Adrenal gland (tissue), 19 donors: ENCODE results near the gene CDK13. TPM values are rescaled to one million over a fixed set of nuclear protein-coding genes. Genes with fewer than 3 reads are reported as not detected.

Experiments used
- DNase-seq, 7 donors: peaks; one replicate each; pipeline ENCODE4 v3.0.0-alpha.2; 2019 to 2020
- H3K27ac ChIP-seq, 5 donors: fragments of 200-600 bp; sonication (generic) in 4 of 5; 1 replicate in 3 of 5; 2 replicates in 2 of 5; pipeline versions ENCODE4 v1.5.1 to v1.8.0; 2016 to 2020; ENCODE audit warnings: mild to moderate bottlenecking in 1 of 5
- H3K27me3 ChIP-seq: fragments of 200-600 bp; 2 replicates; pipeline ENCODE4 v1.8.0; 2021
- H3K36me3 ChIP-seq, 2 donors: fragments of 200-600 bp; replicated peaks in 1 of 2; 1 replicate in 1 of 2; 2 replicates in 1 of 2; pipeline versions ENCODE4 v1.5.1 to v1.8.0; 2018 to 2022
- H3K4me1 ChIP-seq, 2 donors: fragments of 200-600 bp; replicated peaks in 1 of 2; 1 replicate in 1 of 2; 2 replicates in 1 of 2; pipeline versions ENCODE4 v1.5.1 to v1.8.0; 2018 to 2021
- H3K4me3 ChIP-seq, 4 donors: fragments of 200-600 bp; sonication (generic) in 3 of 4; one replicate each; pipeline ENCODE4 v1.5.1; 2016 to 2018
- H3K9me3 ChIP-seq, 3 donors: fragments of 200-600 bp; sonication (generic) in 1 of 3; replicated peaks in 1 of 3; 1 replicate in 2 of 3; 2 replicates in 1 of 3; pipeline versions ENCODE4 v1.5.1 to v1.8.0; 2016 to 2021
- POLR2A ChIP-seq, 2 donors: fragments of 450-650 bp; IDR thresholded peaks; one replicate each; pipeline ENCODE4 v1.6.1; 2017; ENCODE audit warnings: antibody characterized with exemption in 2 of 2, mild to moderate bottlenecking in 2 of 2, moderate library complexity in 1 of 2
- WGBS, 4 donors: extraction: QIAGEN DNeasy Blood & Tissue Kit in 2 of 4; methylation state at CpG; one replicate each; pipeline versions ENCODE4 v1.1.5 to v1.1.7; 2013 to 2017; 5-methylcytosine and 5-hydroxymethylcytosine counted together
- intact Hi-C, 2 donors: fragments of 100-400 bp; cut with DNase I; formaldehyde crosslinking; loops; one replicate each; pipeline versions ENCODE4 v1.14.1 to v1.15.0; 2022 to 2023
- long read RNA-seq, 10 donors: library from polyadenylated mRNA in 3 of 10; unstranded in 2 of 10; stranded (forward) in 1 of 10; transcript quantifications; one replicate each; pipeline ENCODE4 v2.0.0 and lab custom pipeline, GENCODE V29; 2021 to 2026
- polyA plus RNA-seq, 3 donors: library from polyadenylated mRNA; stranded (reverse); fragments of 200-250 nt in 2 of 3; fragments of 350-450 nt in 1 of 3; fragmentation: Illumina TruSeq in 1 of 3; extraction: RNeasy Lipid Tissue Mini Kit (QIAGEN cat#74804) in 1 of 3; gene quantifications; one replicate each; pipeline ENCODE4 v1.2.3, GENCODE V29; 2013 to 2014
- total RNA-seq, 9 donors: library from RNA; depleted of rRNA in 4 of 9; stranded (reverse); fragments of >200 nt in 4 of 9; fragments of 120-200 nt in 1 of 9; fragmentation: NEBNext Ultra II Directional in 1 of 9; extraction: Animal tissue kit (Norgen Biotek cat#: 25700) in 1 of 9; gene quantifications; one replicate each; pipeline versions ENCODE4 v1.1.0 to v1.2.4, GENCODE V29; 2013 to 2023
- TF ChIP-seq, protein P1 (sequence below), 6 experiments: fragments of 450-650 bp in 4 of 6; fragments of 200-600 bp in 2 of 6; sonication (generic) in 1 of 6; IDR thresholded peaks; 1 replicate in 5 of 6; 2 replicates in 1 of 6; pipeline versions ENCODE4 v1.5.1 to v1.8.0; 2016 to 2021; ENCODE audit warnings: antibody characterized with exemption in 6 of 6, mild to moderate bottlenecking in 2 of 6, moderate library complexity in 1 of 6
- donor health status: healthy with polysubstance abuse.
- donor health status: Bipolar disorder and iron deficiency.
- donor health status: DM: yes; HTN: yes; CAD: no.
- donor health status: DM: no; HTN: no; CAD: no.
- donor health status: DM: no; HTN: no; CAD: no.
- donor health status: DM: yes; HTN: yes; CAD: no.

CDK13 gene
- 10 to 100 TPM; 33.8 to 77.7 (median 42.3) TPM for total RNA-seq
- 10 to 100 TPM; 21.2 to 47.7 (median 29.8) TPM for polyA plus RNA-seq
- long read RNA-seq, donor 1, partial matches to known transcripts = 0 of 3 reads
- long read RNA-seq, donor 1, other reads (novel, unspliced or antisense) = 0 of 3 reads
- long read RNA-seq, donor 2, full-length matches to known transcripts = 8 of 8 reads
- long read RNA-seq, donor 2, partial matches to known transcripts = 0 of 8 reads
- long read RNA-seq, donor 2, other reads (novel, unspliced or antisense) = 0 of 8 reads
- long read RNA-seq, donor 3 = 0 reads
- long read RNA-seq, donor 4, partial matches to known transcripts = 1 of 7 reads
- long read RNA-seq, donor 4, other reads (novel, unspliced or antisense) = 5 of 7 reads
- long read RNA-seq, donor 5, full-length matches to known transcripts = 28 of 43 reads
- long read RNA-seq, donor 5, partial matches to known transcripts = 15 of 43 reads
- long read RNA-seq, donor 5, other reads (novel, unspliced or antisense) = 0 of 43 reads
- long read RNA-seq, donor 6, partial matches to known transcripts = 6 of 12 reads
- long read RNA-seq, donor 6, other reads (novel, unspliced or antisense) = 4 of 12 reads
- long read RNA-seq, donor 7, partial matches to known transcripts = 0 of 2 reads
- long read RNA-seq, donor 7, other reads (novel, unspliced or antisense) = 0 of 2 reads
- long read RNA-seq, donor 8, full-length matches to known transcripts = 4 of 4 reads
- long read RNA-seq, donor 8, partial matches to known transcripts = 0 of 4 reads
- long read RNA-seq, donor 8, other reads (novel, unspliced or antisense) = 0 of 4 reads
- long read RNA-seq, donor 9, partial matches to known transcripts = 7 of 14 reads
- long read RNA-seq, donor 9, other reads (novel, unspliced or antisense) = 0 of 14 reads
- long read RNA-seq, donor 10, partial matches to known transcripts = 5 of 6 reads
- long read RNA-seq, donor 10, other reads (novel, unspliced or antisense) = 0 of 6 reads

- H3K36me3 ChIP-seq = no peaks in the 10 kb centered on the region
- peak; percentile 72 to 87 (median 78) for DNase-seq
- intact Hi-C loops = loop anchor here in 1 of 2 donors (5.0 to 10.0 kb wide), 2 partner anchors 65 to 102 kb away; no protein-coding TSS in a partner anchor
- TF ChIP-seq, protein P1, sequence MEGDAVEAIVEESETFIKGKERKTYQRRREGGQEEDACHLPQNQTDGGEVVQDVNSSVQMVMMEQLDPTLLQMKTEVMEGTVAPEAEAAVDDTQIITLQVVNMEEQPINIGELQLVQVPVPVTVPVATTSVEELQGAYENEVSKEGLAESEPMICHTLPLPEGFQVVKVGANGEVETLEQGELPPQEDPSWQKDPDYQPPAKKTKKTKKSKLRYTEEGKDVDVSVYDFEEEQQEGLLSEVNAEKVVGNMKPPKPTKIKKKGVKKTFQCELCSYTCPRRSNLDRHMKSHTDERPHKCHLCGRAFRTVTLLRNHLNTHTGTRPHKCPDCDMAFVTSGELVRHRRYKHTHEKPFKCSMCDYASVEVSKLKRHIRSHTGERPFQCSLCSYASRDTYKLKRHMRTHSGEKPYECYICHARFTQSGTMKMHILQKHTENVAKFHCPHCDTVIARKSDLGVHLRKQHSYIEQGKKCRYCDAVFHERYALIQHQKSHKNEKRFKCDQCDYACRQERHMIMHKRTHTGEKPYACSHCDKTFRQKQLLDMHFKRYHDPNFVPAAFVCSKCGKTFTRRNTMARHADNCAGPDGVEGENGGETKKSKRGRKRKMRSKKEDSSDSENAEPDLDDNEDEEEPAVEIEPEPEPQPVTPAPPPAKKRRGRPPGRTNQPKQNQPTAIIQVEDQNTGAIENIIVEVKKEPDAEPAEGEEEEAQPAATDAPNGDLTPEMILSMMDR (IDR thresholded peaks at IDR 0.05) = peak in 2 of 6 experiments; percentile 14 to 31
- TF ChIP-seq POLR2A (IDR thresholded peaks at IDR 0.05) = no peak
- peak within 1 kb of the TSS; percentile 98 to 100 (median 99) for H3K27ac ChIP-seq
- H3K27me3 ChIP-seq = no peaks in the 10 kb centered on the region
- peak within 1 kb of the TSS; percentile 85 to 95 (median 90) for H3K4me3 ChIP-seq
- peaks cover 16 to 35% of the 10 kb centered on the region in 2 donors for H3K4me1 ChIP-seq
- H3K9me3 ChIP-seq = no peaks in the 10 kb centered on the region
- 0 to 1% (median 0%) methylated on average over 22 to 59 of the region's 59 CpGs; no CpG with 5 or more reads in 1 of the 4 donors for WGBS, 4 donors
Measured at GRCh38 chr7:39949971-39950472, at the start of gene CDK13. CDK13 (plus strand) TSS chr7:39950256; CDS start chr7:39950642, 386 bp downstream.

DNA sequence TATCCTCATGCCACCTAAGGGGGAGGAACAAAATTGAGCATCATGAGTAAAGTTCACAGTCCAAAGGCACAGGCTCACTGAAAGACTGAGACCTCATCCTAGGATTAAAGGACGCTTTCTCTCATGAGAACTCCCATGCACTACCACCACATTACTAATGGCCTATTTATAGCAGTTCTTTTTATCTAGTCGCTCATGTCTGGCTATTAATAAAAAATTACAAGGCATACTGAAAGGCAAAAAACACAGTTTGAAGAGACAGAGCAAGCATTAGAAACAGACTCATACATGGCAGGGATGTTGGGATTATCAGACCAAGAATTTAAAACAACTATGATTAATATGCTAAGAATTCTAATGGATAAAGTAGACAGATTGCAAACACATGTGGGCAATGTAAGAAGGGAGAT lies 46.0 kb upstream of the CDK13 start:
- intact Hi-C loops = no loop called here
- H3K4me3 ChIP-seq = no peak overlapping the region
- peaks cover 0 to 4% (median 0%) of the 10 kb centered on the region in 3 donors for H3K9me3 ChIP-seq
- DNase-seq = no peak
- no peaks in the 10 kb centered on the region for H3K4me1 ChIP-seq
- no peaks in the 10 kb centered on the region for H3K36me3 ChIP-seq
- H3K27ac ChIP-seq = no peak overlapping the region
- H3K27me3 ChIP-seq = no peaks in the 10 kb centered on the region
- TF ChIP-seq POLR2A (IDR thresholded peaks at IDR 0.05) = no peak
- TF ChIP-seq, protein P1 (IDR thresholded peaks at IDR 0.05) = no peak
- WGBS, 4 donors = 58 to 73% (median 68%) methylated on average over 2 of the region's 2 CpGs

DNA sequence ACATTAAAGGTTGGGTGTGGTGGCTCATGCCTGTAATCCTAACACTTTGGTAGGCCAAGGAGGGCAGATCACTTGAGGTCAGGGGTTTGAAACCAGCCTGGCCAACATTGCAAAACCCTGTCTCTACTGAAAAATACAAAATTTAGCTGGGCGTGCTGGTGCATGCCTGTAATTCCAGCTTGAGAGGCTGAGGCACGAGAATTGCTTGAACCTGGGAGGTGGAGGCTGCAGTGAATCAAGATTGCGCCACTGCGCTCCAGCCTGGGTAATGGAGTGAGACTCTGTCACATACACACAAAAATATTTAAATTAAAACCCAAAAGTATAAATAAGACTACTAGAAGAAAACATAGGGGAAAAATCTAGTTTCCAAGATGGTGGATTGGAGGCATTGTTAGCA lies 41.9 kb upstream of the CDK13 start:
- H3K9me3 ChIP-seq = peaks cover 0 to 4% (median 0%) of the 10 kb centered on the region in 3 donors
- no peaks in the 10 kb centered on the region for H3K36me3 ChIP-seq
- TF ChIP-seq, protein P1 (IDR thresholded peaks at IDR 0.05) = no peak
- WGBS, 4 donors = 89 to 95% (median 93%) methylated on average over 4 of the region's 4 CpGs
- no peak for DNase-seq
- H3K4me1 ChIP-seq = no peaks in the 10 kb centered on the region
- no peak overlapping the region for H3K4me3 ChIP-seq
- intact Hi-C loops = no loop called here
- no peaks in the 10 kb centered on the region for H3K27me3 ChIP-seq
- H3K27ac ChIP-seq = no peak overlapping the region

- Histone ChIP-seq H3K9me3 (peaks cover 0 to 4% (median 0%) of the 10 kb centered on the region in 3 donors), H3K27me3 (no peaks in the 10 kb centered on the region), H3K27ac (no peak overlapping the region), H3K36me3 (no peaks in the 10 kb centered on the region), H3K4me3 (no peak overlapping the region), H3K4me1 (no peaks in the 10 kb centered on the region)
- DNase-seq = no peak
- TF ChIP-seq, protein P1 (IDR thresholded peaks at IDR 0.05) = no peak
- no peak for TF ChIP-seq POLR2A (IDR thresholded peaks at IDR 0.05)
- 78 to 89% (median 84%) methylated on average over 4 of the region's 4 CpGs for WGBS, 4 donors
- intact Hi-C loops = no loop called here
Measured at GRCh38 chr7:39908973-39909372, 41.1 kb upstream of the CDK13 start.
